Inflammatory macrophage treated with lipopolysaccharide for 1 hour (primary cell): ENCODE measurements around the gene B4GALT7.
A peak's percentile ranks its signal among the peaks of the same experiment; 100 is the strongest.
"Not testable (repeated sequence)": the region's sequence is repeated elsewhere in the genome, so short reads cannot be mapped to it uniquely, and the experiment has no call there.

Source experiments
- DNase-seq, 2 donors: peaks; one replicate each; pipeline ENCODE4 v3.0.0-alpha.2; 2020 to 2022

B4GALT7 gene

GRCh38 chr5:177599731-177600507 lies at the start of gene B4GALT7:
B4GALT7 (plus strand) TSS chr5:177600132; CDS start chr5:177600211, 79 bp downstream.
- DNase-seq, result peak; percentile 69 to 85

DNA sequence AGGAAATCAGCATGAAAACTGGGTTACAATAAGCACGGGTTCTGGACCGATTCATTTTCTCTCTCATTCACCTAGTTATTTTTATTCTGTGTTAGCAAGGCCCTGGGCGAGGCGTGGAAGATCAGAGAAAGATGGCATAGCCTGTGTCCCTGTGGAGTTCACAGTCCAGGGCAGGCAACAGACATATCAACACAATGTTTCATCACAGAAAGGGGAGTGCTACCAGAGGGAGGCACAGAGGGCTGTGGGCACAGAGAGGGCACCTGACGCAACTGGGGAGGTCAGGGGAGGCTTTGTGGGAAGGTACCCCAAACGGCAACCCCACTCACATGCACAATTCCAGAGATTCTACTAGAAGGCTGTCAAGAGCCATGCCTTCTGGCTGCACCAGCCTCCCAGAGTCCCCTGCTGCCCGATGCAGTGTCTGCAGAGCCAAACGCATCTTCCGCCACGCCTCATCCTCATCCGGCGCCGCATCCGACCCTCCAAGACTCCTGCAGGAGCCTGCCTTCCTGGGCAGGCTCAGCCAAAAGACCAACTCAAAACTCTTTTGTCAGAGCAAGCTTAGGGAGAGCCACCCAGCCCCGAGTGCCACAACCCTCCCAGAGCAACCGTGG lies 47.0 kb upstream of the B4GALT7 start:
- DNase-seq, result no peak

- DNase-seq, result peak in 1 of 2 donors; percentile 13
Observed at GRCh38 chr5:177553671-177554429, 46.1 kb upstream of the B4GALT7 start.

- DNase-seq, result peak; percentile 86 to 97
Observed at GRCh38 chr5:177554474-177555111, 45.3 kb upstream of the B4GALT7 start, which contains the start of gene FAM193B. FAM193B (minus strand) TSS chr5:177554563; CDS start chr5:177554458, 105 bp downstream.

DNA sequence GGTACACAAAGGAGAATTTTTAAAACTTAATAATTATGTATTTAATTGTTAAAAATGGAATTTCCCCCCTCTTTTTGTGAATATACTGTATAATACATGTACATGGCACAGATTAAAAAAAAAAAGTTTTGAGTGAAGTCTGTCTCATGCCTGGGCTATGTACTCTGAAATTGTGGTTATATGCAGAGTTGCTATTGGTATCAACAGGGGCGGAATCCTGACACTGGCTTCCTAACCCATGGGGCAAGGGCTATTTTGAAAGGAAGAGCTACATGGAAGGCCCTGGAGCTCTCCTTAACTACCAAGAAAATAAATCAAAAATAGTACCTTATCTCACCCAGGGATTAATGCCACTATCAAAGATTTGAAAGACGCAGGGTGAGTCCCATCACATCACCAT lies 44.7 kb upstream of the B4GALT7 start:
- no peak for DNase-seq

DNA sequence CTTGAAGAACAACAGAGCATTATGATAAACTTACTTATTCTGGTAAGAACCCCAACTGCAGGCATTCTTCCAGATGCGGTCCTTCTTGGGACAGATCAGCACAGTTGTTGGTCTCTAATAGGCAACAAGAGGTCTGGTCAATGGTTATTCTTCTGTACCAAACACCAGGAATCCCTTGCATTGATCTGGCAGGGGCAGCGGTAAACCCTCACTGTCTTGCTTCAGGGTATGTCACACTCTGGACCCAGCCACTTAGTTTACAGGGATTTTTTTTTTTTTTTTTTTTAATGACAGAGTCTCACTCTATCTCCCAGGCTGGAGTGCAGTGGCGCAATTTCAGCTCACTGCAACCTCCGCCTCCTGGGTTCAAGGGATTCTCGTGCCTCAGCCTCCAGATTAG lies 44.3 kb upstream of the B4GALT7 start:
- no peak for DNase-seq

GRCh38 chr5:177557041-177557647 lies 42.8 kb upstream of the B4GALT7 start:
- peak in 1 of 2 donors; percentile 26 for DNase-seq

GRCh38 chr5:177557796-177558195 lies 42.1 kb upstream of the B4GALT7 start:
- no peak for DNase-seq

- DNase-seq, result not testable (repeated sequence)
Observed at GRCh38 chr5:177559446-177559941, 40.4 kb upstream of the B4GALT7 start.

DNA sequence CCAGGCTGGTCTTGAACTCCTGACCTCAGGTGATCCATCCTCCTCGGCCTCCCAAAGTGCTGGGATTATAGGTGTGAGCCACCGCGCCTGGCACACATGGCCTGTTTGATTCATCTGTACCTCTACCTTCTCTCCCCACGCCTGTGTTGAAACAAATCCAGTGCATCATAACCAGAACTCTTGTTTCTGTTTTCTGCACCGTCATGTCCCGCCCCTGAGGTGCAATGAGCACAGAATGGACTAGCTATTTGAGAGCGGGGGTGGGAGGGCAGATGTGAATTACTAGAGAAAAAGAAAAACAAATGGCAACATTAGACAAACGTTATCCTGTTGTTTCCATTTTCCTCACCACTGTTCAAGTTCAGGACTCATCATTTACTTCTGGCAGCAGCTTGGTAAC lies 34.9 kb upstream of the B4GALT7 start:
- DNase-seq, result no peak

- no peak for DNase-seq
Observed at GRCh38 chr5:177568326-177568725, 31.6 kb upstream of the B4GALT7 start.

DNA sequence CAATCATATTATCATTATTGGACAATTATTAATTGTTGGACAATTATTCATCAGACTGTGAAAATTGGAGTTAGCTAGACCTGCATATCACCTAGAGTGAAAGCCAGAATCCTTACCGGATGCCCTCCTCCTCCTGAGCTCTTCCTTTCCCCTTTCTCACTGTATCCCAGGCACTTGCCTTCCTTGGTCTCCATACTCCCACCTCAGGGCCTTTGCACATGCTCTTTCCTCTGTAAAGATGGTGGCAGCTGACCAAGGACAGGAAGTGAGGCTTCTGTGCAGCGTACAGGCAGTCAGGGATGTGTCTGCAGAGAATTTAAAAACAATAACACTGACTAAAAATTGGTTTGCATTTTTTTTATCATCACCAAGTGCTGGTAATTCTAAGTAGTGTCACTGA lies 30.0 kb upstream of the B4GALT7 start:
- DNase-seq, result no peak

DNA sequence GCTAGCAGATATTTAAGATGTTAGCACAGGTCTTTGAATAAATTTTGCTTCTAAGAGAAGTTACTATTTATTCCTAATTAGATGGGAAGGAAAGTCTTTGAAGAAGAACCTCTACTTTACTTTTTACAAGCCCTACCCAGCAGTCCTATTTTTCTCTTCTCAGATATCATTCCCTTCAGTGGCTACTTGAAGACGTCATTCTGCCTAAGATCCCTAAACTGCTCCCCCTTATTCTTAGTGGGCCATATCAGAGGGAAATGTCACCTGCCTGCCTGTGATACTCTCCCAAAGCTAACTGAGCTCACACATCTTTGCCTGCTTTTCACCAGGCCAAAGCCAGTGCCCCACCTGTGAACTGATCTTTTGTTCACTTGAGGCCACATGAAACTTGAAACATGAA lies 24.4 kb upstream of the B4GALT7 start:
- DNase-seq, result no peak

GRCh38 chr5:177576169-177576568 lies 23.8 kb upstream of the B4GALT7 start:
- no peak for DNase-seq

- DNase-seq, result no peak
Observed at GRCh38 chr5:177578316-177578715, 21.6 kb upstream of the B4GALT7 start.

- no peak for DNase-seq
Observed at GRCh38 chr5:177588413-177588909, 11.5 kb upstream of the B4GALT7 start.

DNA sequence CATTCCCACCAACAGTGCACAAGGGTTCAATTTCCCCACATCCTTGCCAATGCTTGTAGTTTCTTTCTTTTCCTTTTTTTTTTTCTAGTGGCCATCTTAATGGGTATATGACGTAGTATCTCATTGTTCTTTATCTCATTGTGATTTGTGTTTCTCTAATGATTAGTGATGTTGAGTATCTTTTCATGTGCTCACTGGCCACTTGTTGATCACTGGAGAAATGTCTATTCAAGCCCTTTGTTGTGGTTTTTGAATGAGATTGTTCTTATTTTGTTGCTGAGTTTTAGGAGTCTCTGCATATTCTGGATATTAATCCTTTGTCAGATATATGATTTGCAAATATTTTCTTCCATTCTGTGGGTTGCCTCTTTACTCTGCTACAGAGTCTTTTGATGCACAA lies 9.5 kb upstream of the B4GALT7 start:
- DNase-seq, result no peak

GRCh38 chr5:177591690-177592009 lies 8.3 kb upstream of the B4GALT7 start:
- no peak for DNase-seq

DNA sequence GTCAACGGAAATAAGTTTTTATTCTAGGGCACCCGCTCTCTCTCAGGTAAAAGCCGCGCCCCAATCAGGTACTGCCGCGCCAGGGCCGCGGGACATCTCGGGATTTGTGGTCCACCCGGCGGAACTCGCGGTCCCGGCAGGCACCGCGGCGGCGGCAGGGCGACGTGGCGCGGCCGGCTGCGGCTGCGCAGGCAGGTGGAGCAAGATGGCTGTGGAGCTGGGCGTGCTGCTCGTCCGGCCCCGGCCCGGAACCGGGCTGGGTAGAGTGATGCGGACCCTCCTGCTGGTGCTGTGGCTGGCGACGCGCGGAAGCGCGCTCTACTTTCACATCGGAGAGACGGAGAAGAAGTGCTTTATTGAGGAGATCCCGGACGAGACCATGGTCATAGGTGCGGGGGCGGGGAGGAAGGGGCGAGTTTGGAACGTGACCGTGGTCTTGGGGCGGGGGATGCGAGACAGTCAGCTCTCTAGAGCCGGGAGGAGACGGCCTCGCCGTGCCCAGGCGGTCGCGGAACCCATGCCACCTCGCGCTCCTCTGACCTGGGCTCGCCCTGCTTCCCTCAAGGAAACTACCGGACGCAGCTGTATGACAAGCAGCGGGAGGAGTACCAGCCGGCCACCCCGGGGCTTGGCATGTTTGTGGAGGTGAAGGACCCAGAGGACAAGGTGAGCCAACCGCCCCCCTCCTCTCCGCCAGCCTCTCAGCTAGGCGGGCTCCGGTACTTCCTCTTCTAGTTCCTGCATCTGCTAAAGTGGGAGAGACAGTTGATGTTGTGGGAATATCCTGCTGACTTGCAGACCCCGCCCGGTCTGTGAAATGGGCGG lies 7.7 kb upstream of the B4GALT7 start, which contains the start of gene TMED9:
Gene TMED9 (plus strand): TSS at position 194 of the 825 bp plus-strand sequence. CDS start 12 bp downstream, at position 206.
- DNase-seq, result peak; percentile 71 to 78

DNA sequence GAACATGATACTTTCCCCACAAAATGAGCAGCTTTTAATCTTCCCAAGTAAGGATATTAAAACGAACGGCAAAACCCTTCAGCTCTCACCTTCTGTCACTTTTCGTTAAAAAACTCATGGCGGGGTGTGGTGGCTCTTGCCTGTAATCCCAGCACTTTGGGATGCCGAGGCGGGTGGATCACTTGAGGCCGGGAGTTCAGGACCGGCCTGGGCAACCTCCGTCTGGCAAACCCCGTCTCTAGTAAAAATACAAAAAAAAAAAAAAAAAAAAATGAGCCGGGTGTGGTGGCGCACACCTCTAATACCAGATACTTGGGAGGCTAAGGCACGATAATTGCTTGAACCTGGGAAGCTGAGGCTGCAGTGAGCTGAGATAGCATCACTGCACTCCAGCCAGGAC lies 7.0 kb upstream of the B4GALT7 start:
- DNase-seq, result no peak

DNA sequence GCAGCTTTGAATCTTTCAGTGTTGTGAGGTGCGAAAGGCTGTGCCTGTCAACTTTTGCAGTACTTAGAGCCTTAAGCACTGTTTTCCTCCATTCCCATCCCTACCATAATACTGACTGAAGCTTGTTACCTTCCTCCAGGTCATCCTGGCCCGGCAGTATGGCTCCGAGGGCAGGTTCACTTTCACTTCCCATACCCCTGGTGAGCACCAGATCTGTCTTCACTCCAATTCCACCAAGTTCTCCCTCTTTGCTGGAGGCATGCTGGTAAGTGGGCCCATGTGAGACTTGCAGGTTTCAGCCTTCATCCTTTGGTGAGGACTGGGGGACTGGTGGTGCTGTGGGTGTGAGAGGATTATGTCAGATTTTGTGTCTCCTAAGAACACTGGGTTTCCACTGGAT lies 6.4 kb upstream of the B4GALT7 start:
- no peak for DNase-seq
